NCI-H2029 treated with DMSO at 0.1 percent for 48 hours (cell line): ENCODE measurements around the gene PHEX.

Experiments
- DNase-seq: peaks from one replicate; lab custom pipeline; 2025; lab: John Stamatoyannopoulos, UW

PHEX gene

GRCh38 chrX:22032084-22032483 lies at the start of gene PHEX:
TSS of gene PHEX (plus strand) at chrX:22032325. CDS start at chrX:22033006, 681 bp downstream.
- no peak for DNase-seq

GRCh38 chrX:21985332-21985777 lies 46.8 kb upstream of the PHEX start:
- peak; percentile 32 for DNase-seq

- no peak for DNase-seq
These were observed 45.5 kb upstream of the PHEX start for GRCh38 chrX:21986596-21986995.

- no peak for DNase-seq
These were observed 42.7 kb upstream of the PHEX start for GRCh38 chrX:21989384-21989783.

- DNase-seq, result no peak
These were observed 41.3 kb upstream of the PHEX start for GRCh38 chrX:21990832-21991231.

GRCh38 chrX:21991504-21991903 lies 40.6 kb upstream of the PHEX start:
- no peak for DNase-seq

- no peak for DNase-seq
These were observed 38.9 kb upstream of the PHEX start for GRCh38 chrX:21993265-21993664.

- DNase-seq, result no peak
These were observed 35.2 kb upstream of the PHEX start for GRCh38 chrX:21996872-21997455.

- DNase-seq, result no peak
These were observed 34.1 kb upstream of the PHEX start for GRCh38 chrX:21998037-21998436.

GRCh38 chrX:22004866-22005265 lies 27.3 kb upstream of the PHEX start:
- no peak for DNase-seq

- DNase-seq, result no peak
These were observed 20.1 kb upstream of the PHEX start for GRCh38 chrX:22012051-22012450.

GRCh38 chrX:22012931-22013330 lies 19.2 kb upstream of the PHEX start:
- DNase-seq, result no peak

GRCh38 chrX:22015139-22015750 lies 16.9 kb upstream of the PHEX start:
- DNase-seq, result no peak

GRCh38 chrX:22021751-22022324 lies 10.3 kb upstream of the PHEX start:
- DNase-seq, result no peak

- DNase-seq, result no peak
These were observed 7.5 kb upstream of the PHEX start for GRCh38 chrX:22024577-22024976.

GRCh38 chrX:22025751-22026150 lies 6.4 kb upstream of the PHEX start:
- no peak for DNase-seq

GRCh38 chrX:22026731-22027130 lies 5.4 kb upstream of the PHEX start:
- no peak for DNase-seq

- DNase-seq, result no peak
These were observed 381 bp downstream of the PHEX start for GRCh38 chrX:22032506-22032905.

- no peak for DNase-seq
These were observed 1.7 kb downstream of the PHEX start for GRCh38 chrX:22033818-22034217.

- no peak for DNase-seq
These were observed 3.1 kb downstream of the PHEX start for GRCh38 chrX:22035236-22035635.

- DNase-seq, result no peak
These were observed 5.1 kb downstream of the PHEX start for GRCh38 chrX:22037225-22037624.

- DNase-seq, result no peak
These were observed 5.9 kb downstream of the PHEX start for GRCh38 chrX:22037911-22038537.

- DNase-seq, result no peak
These were observed 7.4 kb downstream of the PHEX start for GRCh38 chrX:22039541-22039940.
